ENCODE results near the gene GRAP2. TPM values are rescaled to one million over a fixed set of nuclear protein-coding genes. Genes with fewer than 3 reads are reported as not detected.

GRAP2 gene
- total RNA-seq, 1 experiment from 2014 or later: 0.54 TPM

DNA sequence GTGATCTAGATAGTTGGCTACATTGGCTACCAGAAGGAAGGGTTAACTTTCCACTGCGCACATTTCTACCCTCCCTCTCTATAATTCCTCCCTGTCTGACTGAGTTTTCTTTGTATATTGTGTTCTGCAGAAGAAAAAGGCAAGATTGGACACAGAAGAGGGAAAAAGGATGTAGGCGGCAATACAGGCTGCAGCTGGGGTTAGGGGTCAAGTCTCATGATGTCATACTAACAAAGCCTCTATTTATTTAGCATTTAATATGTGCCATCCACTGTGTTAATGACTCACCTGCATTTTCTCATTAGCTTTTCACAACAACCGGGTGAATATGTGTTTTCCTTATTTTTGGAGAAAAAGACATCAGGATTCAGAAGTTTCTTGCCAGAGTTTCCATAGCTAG is 95.8 kb downstream of the GRAP2 start:
- no peak for DNase-seq (ENCODE audit: low read depth, low spot score)
- Histone ChIP-seq H3K27ac (ENCODE audit: low read length) (no peak overlapping the region), H3K36me3 (ENCODE audit: control insufficient read depth, insufficient read depth, low read length) (no peaks in the 10 kb centered on the region; the same call in 1 of the 2 replicates), H3K4me1 (ENCODE audit: control insufficient read depth, insufficient read depth, low read length) (no peaks in the 10 kb centered on the region; the same call in 1 of the 2 replicates), H3K4me3 (ENCODE audit: low read depth in 2 of 2, low read length in 2 of 2) (no peak overlapping the region), H3K27me3 (ENCODE audit: control insufficient read depth, insufficient read depth, low read length) (no peaks in the 10 kb centered on the region), H3K9me3 (ENCODE audit: control insufficient read depth, insufficient read depth, low read depth, low read length) (no peaks in the 10 kb centered on the region)
- BruUV-seq (replicated peaks): no TSS peak
- intact Hi-C loops (cut with micrococcal nuclease; ENCODE audit: unreplicated experiment): no loop called here
- ATAC-seq: no peak
- CTCF ChIA-PET: no interaction called here
- TF ChIP-seq REST (IDR thresholded peaks at IDR 0.05; ENCODE audit: insufficient read depth in 1 of 2, low read depth in 2 of 2, low read length in 1 of 2) (no peak), POLR2AphosphoS5 (IDR thresholded peaks at IDR 0.05; ENCODE audit: low read depth, low read length) (no peak)
- POLR2A ChIA-PET: no interaction called here
- in situ Hi-C loops (cut with HindIII; ENCODE audit: low pct_unique_long_range_greater_than_20kb, low sequenced_read_pairs): no loop called here

DNA sequence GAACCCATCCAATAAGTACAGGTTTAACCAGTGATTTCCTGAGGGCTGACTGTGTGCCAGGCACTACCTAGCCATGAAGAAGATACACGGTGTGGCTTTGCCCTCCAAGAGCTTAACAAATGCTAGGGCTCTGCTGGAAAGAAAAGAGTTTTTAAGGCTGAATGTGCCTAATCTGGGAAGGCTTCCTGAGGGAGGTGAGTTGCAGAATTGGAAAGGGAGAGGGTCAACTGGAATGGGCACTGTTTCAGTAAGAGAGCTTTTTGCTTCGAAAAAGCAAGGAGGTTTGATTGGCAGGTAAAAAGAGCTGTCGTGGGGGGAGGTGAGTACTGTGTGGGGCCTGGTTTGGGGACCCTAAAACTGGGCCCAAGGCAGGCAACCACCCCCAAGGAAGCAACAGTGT is 96.5 kb downstream of the GRAP2 start:
- H3K9me3 ChIP-seq (ENCODE audit: control insufficient read depth, insufficient read depth, low read depth, low read length): no peaks in the 10 kb centered on the region
- no peak overlapping the region for H3K27ac ChIP-seq (ENCODE audit: low read length)
- CTCF ChIA-PET: no interaction called here
- no peak for ATAC-seq
- no TSS peak for BruUV-seq (replicated peaks)
- no peaks in the 10 kb centered on the region; the same call in 1 of the 2 replicates for H3K36me3 ChIP-seq (ENCODE audit: control insufficient read depth, insufficient read depth, low read length)
- POLR2A ChIA-PET: no interaction called here
- no peak overlapping the region for H3K4me3 ChIP-seq (ENCODE audit: low read depth in 2 of 2, low read length in 2 of 2)
- DNase-seq (ENCODE audit: low read depth, low spot score): no peak
- no peaks in the 10 kb centered on the region; the same call in 1 of the 2 replicates for H3K4me1 ChIP-seq (ENCODE audit: control insufficient read depth, insufficient read depth, low read length)
- intact Hi-C loops (cut with micrococcal nuclease; ENCODE audit: unreplicated experiment): no loop called here
- H3K27me3 ChIP-seq (ENCODE audit: control insufficient read depth, insufficient read depth, low read length): no peaks in the 10 kb centered on the region
- TF ChIP-seq SIN3A (IDR thresholded peaks at IDR 0.05; ENCODE audit: borderline replicate concordance, insufficient read depth, low read depth, low read length): no peak
- no peak for TF ChIP-seq POLR2AphosphoS5 (IDR thresholded peaks at IDR 0.05; ENCODE audit: low read depth, low read length)
- no peak for TF ChIP-seq TCF7L2 (IDR thresholded peaks at IDR 0.05; ENCODE audit: low read depth, low read length)
- TF ChIP-seq CTCF (IDR thresholded peaks at IDR 0.05): no peak
- TF ChIP-seq REST (IDR thresholded peaks at IDR 0.05; ENCODE audit: insufficient read depth in 1 of 2, low read depth in 2 of 2, low read length in 1 of 2): no peak
- in situ Hi-C loops (cut with HindIII; ENCODE audit: low pct_unique_long_range_greater_than_20kb, low sequenced_read_pairs): no loop called here

Measured in Panc1 (cell line).